Caco-2 (cell line): ENCODE results near the gene EXOC6. TPM values are rescaled to one million over a fixed set of nuclear protein-coding genes. Genes with fewer than 3 reads are reported as not detected.

Experiments
- BruUV-seq: library from RNA; stranded (reverse); fragments of 400-500 nt; replicated peaks from 2 replicates; lab custom pipeline; 2021; lab: Mats Ljungman, UMichigan
- CTCF ChIA-PET: fragments of 300-600 bp; sonication (Branson Sonifier 250); formaldehyde crosslinking; loops from one replicate; lab custom pipeline; 2022; ENCODE audit warnings: antibody characterized with exemption; lab: Charles Lee
- POLR2A ChIA-PET: fragments of 300-600 bp; sonication (Branson Sonifier 250); formaldehyde crosslinking; loops from one replicate; lab custom pipeline; 2022; ENCODE audit warnings: antibody characterized with exemption; lab: Charles Lee
- DNase-seq, 2 experiments: peaks; one replicate each; pipeline versions ENCODE4 v3.0.0 to v3.0.0-alpha.2; 2020 to 2022
- H3K27me3 ChIP-seq: replicated peaks from 2 replicates; pipeline ENCODE4 v1.6.0; 2011; ENCODE audit warnings: low read length; ENCODE audit not compliant: control insufficient read depth, insufficient read depth
- H3K36me3 ChIP-seq: 2 replicates; pipeline ENCODE4 v1.5.1; 2011; ENCODE audit warnings: low read length; ENCODE audit not compliant: control insufficient read depth, insufficient read depth
- H3K4me1 ChIP-seq: fragments of 250-450 bp; sonication (Bioruptor Pico); 2 replicates; pipeline ENCODE4 v1.5.1; 2020; ENCODE audit warnings: mild to moderate bottlenecking
- H3K4me3 ChIP-seq: 2 replicates; pipeline ENCODE4 v1.5.1; 2011; ENCODE audit warnings: low read depth, mild to moderate bottlenecking, control low read depth, low read length
- H3K9me3 ChIP-seq: fragments of 250-450 bp; sonication (Bioruptor Pico); 2 replicates; pipeline ENCODE4 v1.5.1; 2020; ENCODE audit warnings: mild to moderate bottlenecking, moderate library complexity
- H3K27ac Mint-ChIP-seq: one replicate; pipeline ENCODE4 v1.8.0; 2022; ENCODE audit warnings: mixed read lengths; ENCODE audit not compliant: unreplicated experiment
- H3K27me3 Mint-ChIP-seq: one replicate; pipeline ENCODE4 v1.8.0; 2022; ENCODE audit warnings: mixed read lengths; ENCODE audit not compliant: insufficient read depth, unreplicated experiment
- H3K36me3 Mint-ChIP-seq: one replicate; pipeline ENCODE4 v1.8.0; 2022; ENCODE audit warnings: mild to moderate bottlenecking, mixed read lengths; ENCODE audit not compliant: insufficient read depth, unreplicated experiment
- H3K4me1 Mint-ChIP-seq: one replicate; pipeline ENCODE4 v1.8.0; 2022; ENCODE audit warnings: low read depth, mixed read lengths; ENCODE audit not compliant: unreplicated experiment
- H3K4me3 Mint-ChIP-seq: one replicate; pipeline ENCODE4 v1.8.0; 2022; ENCODE audit warnings: mild to moderate bottlenecking, moderate library complexity, mixed read lengths; ENCODE audit not compliant: unreplicated experiment
- H3K9me3 Mint-ChIP-seq: one replicate; pipeline ENCODE4 v1.8.0; 2022; ENCODE audit warnings: mixed read lengths; ENCODE audit not compliant: unreplicated experiment
- CTCF ChIP-seq, 2 experiments: fragments of 200-600 bp in 1 of 2; IDR thresholded peaks; 1 replicate in 1 of 2; 2 replicates in 1 of 2; pipeline versions ENCODE4 v1.5.1 to v1.8.0; 2011 to 2022; ENCODE audit warnings: antibody characterized with exemption in 1 of 2, control low read depth in 1 of 2, inconsistent platforms in 1 of 2, low read depth in 1 of 2, low read length in 1 of 2, mild to moderate bottlenecking in 1 of 2, moderate library complexity in 1 of 2; ENCODE audit not compliant: insufficient read depth in 1 of 2, severe bottlenecking in 1 of 2, unreplicated experiment in 1 of 2
- intact Hi-C: fragments of 100-400 bp; cut with micrococcal nuclease; formaldehyde crosslinking; loops from one replicate; pipeline ENCODE4 v1.10.0; 2022; ENCODE audit not compliant: unreplicated experiment
- total RNA-seq: library from RNA; stranded (reverse); gene quantifications from 2 replicates; pipeline ENCODE4 v1.2.3, GENCODE V29; 2022

Gene EXOC6
- total RNA-seq, 1 experiment from 2014 or later: 12.5 TPM

- peaks cover 5% of the 10 kb centered on the region for H3K9me3 ChIP-seq
- no peak overlapping the region for H3K4me3 Mint-ChIP-seq
- H3K4me3 ChIP-seq: no peak overlapping the region
- CTCF ChIA-PET: no interaction called here
- H3K4me1 ChIP-seq: peaks cover 11% of the 10 kb centered on the region; the same call in 1 of the 2 replicates
- no TSS peak for BruUV-seq
- POLR2A ChIA-PET: no interaction called here
- TF ChIP-seq CTCF (IDR thresholded peaks at IDR 0.05; ENCODE audit: insufficient read depth in 1 of 2, low read depth in 1 of 2, low read length in 1 of 2, severe bottlenecking in 1 of 2, unreplicated experiment in 1 of 2): no peak
- no peaks in the 10 kb centered on the region for H3K27me3 ChIP-seq
- intact Hi-C loops: no loop called here
- H3K36me3 ChIP-seq: no peaks in the 10 kb centered on the region
- no peak for DNase-seq
- peaks cover 8% of the 10 kb centered on the region for H3K4me1 Mint-ChIP-seq
- no peaks in the 10 kb centered on the region for H3K36me3 Mint-ChIP-seq
- H3K27me3 Mint-ChIP-seq: no peaks in the 10 kb centered on the region
- no peaks in the 10 kb centered on the region for H3K9me3 Mint-ChIP-seq
- no peak overlapping the region for H3K27ac Mint-ChIP-seq
Observed at GRCh38 chr10:93028883-93029282, 180.6 kb downstream of the EXOC6 start.

- H3K9me3 ChIP-seq: peaks cover 5% of the 10 kb centered on the region
- no peak for TF ChIP-seq CTCF (IDR thresholded peaks at IDR 0.05; ENCODE audit: insufficient read depth in 1 of 2, low read depth in 1 of 2, low read length in 1 of 2, severe bottlenecking in 1 of 2, unreplicated experiment in 1 of 2)
- Mint-ChIP-seq H3K27ac (no peak overlapping the region), H3K4me1 (peaks cover 8% of the 10 kb centered on the region), H3K36me3 (no peaks in the 10 kb centered on the region), H3K9me3 (no peaks in the 10 kb centered on the region), H3K4me3 (no peak overlapping the region), H3K27me3 (no peaks in the 10 kb centered on the region)
- CTCF ChIA-PET: no interaction called here
- no peak for DNase-seq
- peaks cover 11% of the 10 kb centered on the region; the same call in 1 of the 2 replicates for H3K4me1 ChIP-seq
- intact Hi-C loops: no loop called here
- no peak overlapping the region for H3K4me3 ChIP-seq
- no peaks in the 10 kb centered on the region for H3K27me3 ChIP-seq
- H3K36me3 ChIP-seq: no peaks in the 10 kb centered on the region
- no TSS peak for BruUV-seq
- POLR2A ChIA-PET: no interaction called here
Observed at GRCh38 chr10:93030409-93030808, 182.1 kb downstream of the EXOC6 start.

- no peak for DNase-seq
- Histone ChIP-seq H3K9me3 (peaks cover 3% of the 10 kb centered on the region), H3K4me3 (no peak overlapping the region), H3K4me1 (peaks cover 11% of the 10 kb centered on the region; the same call in 1 of the 2 replicates), H3K27me3 (no peaks in the 10 kb centered on the region), H3K36me3 (no peaks in the 10 kb centered on the region)
- no peak overlapping the region for H3K4me3 Mint-ChIP-seq
- H3K9me3 Mint-ChIP-seq: no peaks in the 10 kb centered on the region
- ChIA-PET CTCF (interaction anchor here (2.2 kb wide), 1 partner anchor 26 kb away, joined by 11 read pairs; no protein-coding TSS in a partner anchor), POLR2A (no interaction called here)
- no TSS peak for BruUV-seq
- H3K27ac Mint-ChIP-seq: no peak overlapping the region
- intact Hi-C loops: no loop called here
- H3K27me3 Mint-ChIP-seq: no peaks in the 10 kb centered on the region
- no peak for TF ChIP-seq CTCF (IDR thresholded peaks at IDR 0.05; ENCODE audit: insufficient read depth in 1 of 2, low read depth in 1 of 2, low read length in 1 of 2, severe bottlenecking in 1 of 2, unreplicated experiment in 1 of 2)
- H3K4me1 Mint-ChIP-seq: peaks cover 8% of the 10 kb centered on the region
- no peaks in the 10 kb centered on the region for H3K36me3 Mint-ChIP-seq
Observed at GRCh38 chr10:93032105-93032808, 183.9 kb downstream of the EXOC6 start.
